Stromal cell of bone marrow (primary cell): ENCODE results near the gene TSSK3.
A peak's percentile ranks its signal among the peaks of the same experiment; 100 is the strongest.
"Not testable (repeated sequence)": the region's sequence is repeated elsewhere in the genome, so short reads cannot be mapped to it uniquely, and the experiment has no call there.

Source experiments
- DNase-seq: peaks from one replicate; pipeline ENCODE4 v3.0.0-alpha.2; 2012; ENCODE audit warnings: low read depth

The TSSK3 gene

GRCh38 chr1:32338637-32339145 is 23.6 kb upstream of the TSSK3 start:
- no peak for DNase-seq

GRCh38 chr1:32339363-32339978 is 22.9 kb upstream of the TSSK3 start:
- no peak for DNase-seq

- DNase-seq, result no peak
Measured at GRCh38 chr1:32341186-32341757, 21.1 kb upstream of the TSSK3 start.

GRCh38 chr1:32341971-32342370 is 20.4 kb upstream of the TSSK3 start:
- DNase-seq, result no peak

GRCh38 chr1:32342704-32343103 is 19.6 kb upstream of the TSSK3 start:
- DNase-seq, result no peak

- no peak for DNase-seq
Measured at GRCh38 chr1:32345289-32345827, 17.0 kb upstream of the TSSK3 start.

- DNase-seq, result no peak
Measured at GRCh38 chr1:32346532-32347157, 15.7 kb upstream of the TSSK3 start.

- DNase-seq, result no peak
Measured at GRCh38 chr1:32349211-32349708, 13.1 kb upstream of the TSSK3 start.

- no peak for DNase-seq
Measured at GRCh38 chr1:32350785-32351398, 11.4 kb upstream of the TSSK3 start.

GRCh38 chr1:32351399-32352238 is 10.7 kb upstream of the TSSK3 start:
- DNase-seq, result peak; percentile 81

- DNase-seq, result no peak
Measured at GRCh38 chr1:32352239-32352745, 10.0 kb upstream of the TSSK3 start.

GRCh38 chr1:32352831-32353383 is 9.4 kb upstream of the TSSK3 start:
- DNase-seq, result no peak

GRCh38 chr1:32353431-32353830 is 8.9 kb upstream of the TSSK3 start:
- DNase-seq, result no peak

GRCh38 chr1:32353886-32354570 is 8.3 kb upstream of the TSSK3 start:
- no peak for DNase-seq

GRCh38 chr1:32355778-32356177 is 6.6 kb upstream of the TSSK3 start:
- DNase-seq, result not testable (repeated sequence)

GRCh38 chr1:32356478-32356877 is 5.9 kb upstream of the TSSK3 start:
- no peak for DNase-seq

GRCh38 chr1:32357614-32358013 is 4.7 kb upstream of the TSSK3 start:
- no peak for DNase-seq

- DNase-seq, result no peak
Measured at GRCh38 chr1:32358435-32358834, 3.9 kb upstream of the TSSK3 start.

GRCh38 chr1:32361308-32361673 is 1.0 kb upstream of the TSSK3 start:
- no peak for DNase-seq

- DNase-seq, result no peak
Measured at GRCh38 chr1:32361674-32362473, 465 bp upstream of the TSSK3 start.
